HG03135 (cell line): ENCODE measurements around the gene AKR1E2.

ENCODE experiments used
- ATAC-seq: cut with Tn5 transposase; IDR thresholded peaks from one replicate; pipeline ENCODE4 v1.9.1; 2021; ENCODE audit warnings: mild to moderate bottlenecking, moderate library complexity; ENCODE audit not compliant: unreplicated experiment

AKR1E2 gene

GRCh38 chr10:4889959-4890358 is 64.0 kb downstream of the AKR1E2 start:
- no peak for ATAC-seq

GRCh38 chr10:4892681-4893080 is 66.7 kb downstream of the AKR1E2 start:
- ATAC-seq, result no peak

GRCh38 chr10:4894335-4894734 is 68.3 kb downstream of the AKR1E2 start:
- ATAC-seq, result no peak
